Colonic mucosa (tissue), 4 donors: ENCODE data around the gene BANP. TPM values are rescaled to one million over a fixed set of nuclear protein-coding genes. Genes with fewer than 3 reads are reported as not detected.
A peak's percentile ranks its signal among the peaks of the same experiment; 100 is the strongest.

Experiments used
- DNase-seq: peaks from one replicate; pipeline ENCODE4 v3.0.0-alpha.2; 2020
- H3K27ac ChIP-seq: fragments of 200-600 bp; one replicate; pipeline ENCODE4 v1.8.0; 2021
- H3K27me3 ChIP-seq: fragments of 200-600 bp; one replicate; pipeline ENCODE4 v1.8.0; 2021
- H3K36me3 ChIP-seq: fragments of 200-600 bp; one replicate; pipeline ENCODE4 v1.8.0; 2021
- H3K4me1 ChIP-seq: fragments of 200-600 bp; one replicate; pipeline ENCODE4 v1.8.0; 2021; ENCODE audit warnings: mild to moderate bottlenecking
- H3K4me3 ChIP-seq: fragments of 200-600 bp; one replicate; pipeline ENCODE4 v1.8.0; 2021
- H3K9ac ChIP-seq, 2 donors: one replicate each; pipeline ENCODE4 v1.7.0; 2013; ENCODE audit warnings: control low read depth in 2 of 2, low read depth in 2 of 2, low read length in 2 of 2
- H3K9me3 ChIP-seq: fragments of 200-600 bp; one replicate; pipeline ENCODE4 v1.8.0; 2021
- intact Hi-C: fragments of 100-400 bp; cut with DNase I; formaldehyde crosslinking; loops from one replicate; pipeline ENCODE4 v1.14.1; 2022
- total RNA-seq, 2 donors: library from RNA; stranded (reverse); fragmentation: NEBNext Ultra II Directional in 1 of 2; extraction: Animal tissue kit (Norgen Biotek cat#: 25700) in 1 of 2; gene quantifications; one replicate each; pipeline ENCODE4 v1.2.1, GENCODE V29; 2021
- TF ChIP-seq, protein P1 (sequence below): fragments of 200-600 bp; IDR thresholded peaks from one replicate; pipeline ENCODE4 v1.8.0; 2022; ENCODE audit warnings: antibody characterized with exemption, mild to moderate bottlenecking
- donor health status: healthy.
- donor health status: DM: no; HTN: no; CAD: no.
- donor health status: DM: no; HTN: no; CAD: no.

The BANP gene
- total RNA-seq, 2 donors from 2014 or later, result 18.6 to 29.7 TPM

DNA sequence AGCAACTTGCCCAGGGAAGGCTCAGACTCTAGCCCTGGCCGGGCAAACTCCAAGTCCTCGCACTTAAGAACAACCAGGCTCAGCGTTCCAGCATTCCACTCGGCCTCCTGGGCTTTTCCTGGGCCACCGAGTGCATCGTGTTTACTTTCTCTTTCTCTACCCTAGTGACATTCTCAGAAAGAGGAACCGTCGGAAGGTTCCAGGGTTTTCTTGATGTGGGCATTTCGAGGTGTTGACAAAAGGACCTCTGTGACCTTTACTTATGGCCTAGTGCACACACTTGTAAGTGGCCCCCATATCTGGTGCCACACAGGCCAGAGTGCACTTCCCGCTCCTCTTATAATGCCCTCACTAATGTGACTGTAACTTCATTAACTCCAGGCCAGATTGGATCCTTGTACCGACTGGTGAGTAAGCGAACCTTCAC is 3.1 kb upstream of the BANP start:
- intact Hi-C loops, result no loop called here
- Histone ChIP-seq H3K36me3 (no peaks in the 10 kb centered on the region), H3K27me3 (no peaks in the 10 kb centered on the region), H3K27ac (no peak overlapping the region), H3K9ac (no peak overlapping the region), H3K4me3 (no peak overlapping the region), H3K9me3 (no peaks in the 10 kb centered on the region), H3K4me1 (peaks cover 9% of the 10 kb centered on the region)
- no peak for DNase-seq
- TF ChIP-seq, protein P1, sequence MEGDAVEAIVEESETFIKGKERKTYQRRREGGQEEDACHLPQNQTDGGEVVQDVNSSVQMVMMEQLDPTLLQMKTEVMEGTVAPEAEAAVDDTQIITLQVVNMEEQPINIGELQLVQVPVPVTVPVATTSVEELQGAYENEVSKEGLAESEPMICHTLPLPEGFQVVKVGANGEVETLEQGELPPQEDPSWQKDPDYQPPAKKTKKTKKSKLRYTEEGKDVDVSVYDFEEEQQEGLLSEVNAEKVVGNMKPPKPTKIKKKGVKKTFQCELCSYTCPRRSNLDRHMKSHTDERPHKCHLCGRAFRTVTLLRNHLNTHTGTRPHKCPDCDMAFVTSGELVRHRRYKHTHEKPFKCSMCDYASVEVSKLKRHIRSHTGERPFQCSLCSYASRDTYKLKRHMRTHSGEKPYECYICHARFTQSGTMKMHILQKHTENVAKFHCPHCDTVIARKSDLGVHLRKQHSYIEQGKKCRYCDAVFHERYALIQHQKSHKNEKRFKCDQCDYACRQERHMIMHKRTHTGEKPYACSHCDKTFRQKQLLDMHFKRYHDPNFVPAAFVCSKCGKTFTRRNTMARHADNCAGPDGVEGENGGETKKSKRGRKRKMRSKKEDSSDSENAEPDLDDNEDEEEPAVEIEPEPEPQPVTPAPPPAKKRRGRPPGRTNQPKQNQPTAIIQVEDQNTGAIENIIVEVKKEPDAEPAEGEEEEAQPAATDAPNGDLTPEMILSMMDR, result no peak

DNA sequence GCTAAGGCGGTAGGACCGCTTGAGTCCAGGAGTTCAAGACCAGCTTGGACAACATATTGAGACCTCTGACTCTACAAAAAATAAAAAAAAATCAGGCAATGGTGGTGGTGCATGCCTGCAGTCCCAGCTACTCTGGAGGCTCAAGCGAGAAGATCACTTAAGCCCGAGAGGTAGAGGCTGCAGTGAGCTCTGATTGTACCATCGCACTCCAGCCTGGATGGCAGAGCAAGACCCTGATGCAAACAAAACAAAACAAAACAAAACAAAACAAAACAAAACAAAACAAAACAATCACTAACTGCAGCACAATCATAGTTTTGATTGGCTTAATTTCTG is 2.5 kb upstream of the BANP start:
- intact Hi-C loops, result no loop called here
- Histone ChIP-seq H3K9ac (no peak overlapping the region), H3K4me3 (no peak overlapping the region), H3K4me1 (peaks cover 9% of the 10 kb centered on the region), H3K36me3 (no peaks in the 10 kb centered on the region), H3K9me3 (no peaks in the 10 kb centered on the region), H3K27me3 (no peaks in the 10 kb centered on the region), H3K27ac (no peak overlapping the region)
- TF ChIP-seq, protein P1, result no peak
- no peak for DNase-seq

DNA sequence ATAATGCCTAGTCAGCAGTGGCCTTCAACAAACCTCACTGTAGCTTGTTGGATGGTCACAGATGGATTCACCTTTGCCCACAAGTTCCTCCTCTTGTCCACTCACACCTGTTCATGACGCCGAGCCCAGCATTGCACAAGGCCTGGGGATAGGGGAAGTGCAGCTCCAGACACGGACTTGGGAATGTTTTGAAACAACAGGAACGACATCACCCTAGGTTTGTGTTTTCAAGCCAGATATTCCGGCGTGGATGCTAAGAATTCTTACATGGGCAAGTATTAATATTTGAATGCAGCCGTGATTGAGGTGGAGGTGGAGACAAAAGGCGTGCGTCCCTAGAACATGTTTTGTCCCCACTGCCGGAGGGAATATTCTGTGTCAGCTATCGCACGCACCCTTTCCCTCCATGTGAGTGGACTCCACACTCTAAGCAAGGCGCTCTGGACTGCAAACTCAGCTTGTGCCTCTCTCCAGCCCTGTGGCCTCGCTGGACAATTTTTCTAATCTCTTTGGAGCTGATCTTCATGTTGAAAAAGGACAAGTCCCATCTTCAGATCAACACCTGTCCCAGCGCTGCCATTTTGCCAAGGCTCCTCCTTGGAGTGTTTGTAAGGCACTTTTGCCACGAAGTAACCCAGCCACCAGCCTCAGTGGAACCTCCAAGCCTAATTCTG is 2.0 kb upstream of the BANP start:
- H3K9me3 ChIP-seq, result no peaks in the 10 kb centered on the region
- peaks cover 9% of the 10 kb centered on the region for H3K4me1 ChIP-seq
- H3K36me3 ChIP-seq, result no peaks in the 10 kb centered on the region
- TF ChIP-seq, protein P1, result no peak
- H3K27me3 ChIP-seq, result no peaks in the 10 kb centered on the region
- H3K4me3 ChIP-seq, result no peak overlapping the region
- no peak for DNase-seq
- intact Hi-C loops, result no loop called here
- H3K9ac ChIP-seq, result no peak overlapping the region
- no peak overlapping the region for H3K27ac ChIP-seq

DNA sequence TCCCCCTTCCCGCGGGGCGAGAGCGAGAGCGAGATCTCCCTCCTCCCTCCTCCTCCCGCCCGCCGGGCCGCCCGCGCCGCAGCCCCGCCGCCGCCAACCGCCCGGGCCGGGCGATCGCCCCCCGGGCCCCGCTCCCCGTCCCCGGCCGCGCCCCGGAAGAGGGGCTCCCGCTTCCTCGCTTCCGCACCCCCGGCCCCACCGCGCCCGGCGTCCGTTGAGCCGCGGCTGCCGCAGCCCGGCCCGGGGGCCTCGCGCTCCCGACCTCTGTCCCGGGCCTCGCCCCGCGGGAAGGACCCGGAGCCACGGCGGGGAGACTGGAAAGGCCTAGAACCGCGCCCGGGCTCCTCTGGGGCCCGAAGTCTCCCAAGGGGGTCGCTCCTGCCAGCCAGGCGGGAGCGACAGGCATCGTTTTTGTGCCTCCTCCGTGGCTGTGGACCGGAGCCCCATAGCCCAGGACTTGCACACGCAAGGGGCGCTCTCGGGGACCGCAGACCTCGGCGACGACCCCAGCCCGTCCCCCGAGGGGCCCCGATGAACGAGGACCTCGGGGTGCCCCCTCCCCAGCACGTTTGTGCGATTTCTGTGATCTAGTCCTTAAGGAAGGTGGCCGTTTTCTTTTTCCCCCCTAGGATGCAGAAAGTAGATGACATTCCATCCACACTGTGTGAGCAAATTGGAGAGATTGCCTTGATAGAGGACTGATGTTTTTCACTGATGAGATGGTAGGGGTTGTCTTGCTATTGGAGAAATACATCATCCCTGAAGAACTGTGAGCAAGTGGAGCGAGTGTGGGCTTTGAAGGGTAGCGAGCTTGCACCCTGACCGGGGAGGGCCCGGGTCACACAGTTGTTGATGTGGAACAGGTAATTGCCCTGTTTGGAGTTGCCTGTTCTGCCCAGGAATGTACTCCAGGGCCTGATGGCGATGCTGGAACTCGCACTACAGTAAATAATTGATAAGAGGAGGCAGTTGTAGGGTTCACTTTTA is 611 bp downstream of the BANP start:
- Histone ChIP-seq H3K36me3 (no peaks in the 10 kb centered on the region), H3K27ac (peak overlapping the region; percentile 89), H3K9ac (peak overlapping the region; percentile 84 to 100), H3K4me1 (peaks cover 18% of the 10 kb centered on the region), H3K27me3 (no peaks in the 10 kb centered on the region), H3K9me3 (no peaks in the 10 kb centered on the region), H3K4me3 (peak overlapping the region; percentile 96)
- TF ChIP-seq, protein P1, result no peak
- intact Hi-C loops, result no loop called here
- peak; percentile 49 for DNase-seq

DNA sequence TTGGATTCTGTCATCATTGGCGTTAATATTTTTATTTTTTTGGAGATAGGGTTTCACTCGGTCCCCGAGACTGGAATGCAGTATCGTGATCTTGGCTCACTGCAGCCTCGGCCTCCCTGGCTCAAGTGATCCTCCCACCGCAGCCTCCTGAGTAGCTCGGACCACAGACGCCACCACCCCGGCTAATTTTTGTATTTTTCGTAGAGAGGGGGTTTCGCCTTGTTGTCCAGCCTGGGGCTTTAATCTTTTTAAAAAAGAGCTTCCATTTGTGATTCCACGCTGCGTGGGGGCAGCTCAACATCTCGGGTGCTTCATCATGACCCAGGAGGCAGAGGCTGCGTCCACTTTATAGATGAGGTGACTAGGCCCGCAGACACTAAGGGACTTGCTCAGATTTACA is 1.5 kb downstream of the BANP start:
- Histone ChIP-seq H3K9ac (peak overlapping the region; percentile 84 to 100), H3K36me3 (no peaks in the 10 kb centered on the region), H3K9me3 (no peaks in the 10 kb centered on the region), H3K4me1 (peaks cover 18% of the 10 kb centered on the region), H3K4me3 (no peak overlapping the region), H3K27me3 (no peaks in the 10 kb centered on the region), H3K27ac (no peak overlapping the region)
- no peak for DNase-seq
- intact Hi-C loops, result no loop called here
- TF ChIP-seq, protein P1, result no peak
